Renal cortical epithelial cell (primary cell): Measurements from ENCODE around the gene IFNA8. TPM values are rescaled to one million over a fixed set of nuclear protein-coding genes. Genes with fewer than 3 reads are reported as not detected.
A peak's percentile ranks its signal among the peaks of the same experiment; 100 is the strongest.
"Not testable (repeated sequence)": the region's sequence is repeated elsewhere in the genome, so short reads cannot be mapped to it uniquely, and the experiment has no call there.

ENCODE experiments used
- DNase-seq: peaks from one replicate; pipeline ENCODE4 v3.0.0-alpha.2; 2011; ENCODE audit warnings: low read depth
- total RNA-seq: library from RNA; depleted of rRNA; stranded (reverse); fragments of >200 nt; gene quantifications from 2 replicates; pipeline ENCODE4 v1.2.3, GENCODE V29; 2014

Gene IFNA8
- total RNA-seq, 1 donor from 2014 or later = not detected

GRCh38 chr9:21428235-21428634 lies 19.3 kb downstream of the IFNA8 start:
- DNase-seq = no peak

GRCh38 chr9:21429191-21429590 lies 20.3 kb downstream of the IFNA8 start:
- no peak for DNase-seq

- no peak for DNase-seq
These were observed 23.9 kb downstream of the IFNA8 start for GRCh38 chr9:21432672-21433425.

- peak; percentile 46 for DNase-seq
These were observed 25.5 kb downstream of the IFNA8 start for GRCh38 chr9:21434202-21435014.

GRCh38 chr9:21435015-21435383 lies 26.1 kb downstream of the IFNA8 start:
- not testable (repeated sequence) for DNase-seq

GRCh38 chr9:21440139-21440538 lies 31.2 kb downstream of the IFNA8 start, which contains the start of gene IFNA1:
TSS of gene IFNA1 (plus strand) at chr9:21440439. CDS start at chr9:21440508, 69 bp downstream.
- no peak for DNase-seq

- no peak for DNase-seq
These were observed 35.1 kb downstream of the IFNA8 start for GRCh38 chr9:21443849-21444625.

GRCh38 chr9:21449312-21449711 lies 40.4 kb downstream of the IFNA8 start:
- not testable (repeated sequence) for DNase-seq

- no peak for DNase-seq
These were observed 41.9 kb downstream of the IFNA8 start for GRCh38 chr9:21450733-21451394.

GRCh38 chr9:21452681-21453080 lies 43.8 kb downstream of the IFNA8 start:
- peak; percentile 79 for DNase-seq

GRCh38 chr9:21454149-21454548 lies 45.2 kb downstream of the IFNA8 start:
- DNase-seq = peak; percentile 66

GRCh38 chr9:21455320-21455719 lies 46.4 kb downstream of the IFNA8 start:
- DNase-seq = peak; percentile 31

Other genes starting within 250 kb of the IFNA8 start
- not detected in 2 replicates for gene IFNA21, start 242.5 kb upstream of the IFNA8 start, total RNA-seq
- not detected in 2 replicates for gene IFNA4, start 221.5 kb upstream of the IFNA8 start, total RNA-seq
- gene IFNA7, start 206.9 kb upstream of the IFNA8 start, total RNA-seq = not detected in 2 replicates
- not detected in 2 replicates for gene IFNA10, start 202.0 kb upstream of the IFNA8 start, total RNA-seq
- not detected in 2 replicates for gene IFNA16, start 191.8 kb upstream of the IFNA8 start, total RNA-seq
- not detected in 2 replicates for gene IFNA17, start 180.9 kb upstream of the IFNA8 start, total RNA-seq
- not detected in 2 replicates for gene IFNA14, start 169.1 kb upstream of the IFNA8 start, total RNA-seq
- gene IFNA5, start 103.8 kb upstream of the IFNA8 start, total RNA-seq = 0.20 TPM in 1 of 2 replicates, not detected in the other
- gene KLHL9, start 73.7 kb upstream of the IFNA8 start, total RNA-seq = 31.3 and 64.1 TPM in 2 replicates
- gene IFNA6, start 58.2 kb upstream of the IFNA8 start, total RNA-seq = not detected in 2 replicates
- not detected in 2 replicates for gene IFNA13, start 41.1 kb upstream of the IFNA8 start, total RNA-seq
- gene IFNA2, start 23.7 kb upstream of the IFNA8 start, total RNA-seq = not detected in 2 replicates
- gene IFNA1, start 31.3 kb downstream of the IFNA8 start, total RNA-seq = not detected in 2 replicates
- gene IFNE, start 73.2 kb downstream of the IFNA8 start, total RNA-seq = 9.5 TPM in 1 of 2 replicates, not detected in the other